ENCODE measurements around the gene LAMA5.

DNA sequence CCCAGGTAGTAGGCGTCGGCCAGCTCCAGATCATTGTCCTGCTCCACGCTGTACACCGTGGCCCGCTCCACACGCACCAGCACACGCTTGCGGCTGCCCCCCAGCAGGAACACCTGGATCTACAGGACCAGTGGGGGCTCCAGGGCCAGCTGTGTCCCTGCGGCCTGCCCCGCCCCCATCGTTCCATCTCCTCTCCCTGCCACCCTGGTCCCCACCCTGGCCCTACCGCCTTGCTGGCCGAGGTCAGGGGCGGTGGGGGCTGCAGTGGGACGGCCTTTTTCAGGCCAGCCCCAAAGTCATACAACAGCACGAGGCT is 54.5 kb downstream of the LAMA5 start:
- TF ChIP-seq, protein P1, sequence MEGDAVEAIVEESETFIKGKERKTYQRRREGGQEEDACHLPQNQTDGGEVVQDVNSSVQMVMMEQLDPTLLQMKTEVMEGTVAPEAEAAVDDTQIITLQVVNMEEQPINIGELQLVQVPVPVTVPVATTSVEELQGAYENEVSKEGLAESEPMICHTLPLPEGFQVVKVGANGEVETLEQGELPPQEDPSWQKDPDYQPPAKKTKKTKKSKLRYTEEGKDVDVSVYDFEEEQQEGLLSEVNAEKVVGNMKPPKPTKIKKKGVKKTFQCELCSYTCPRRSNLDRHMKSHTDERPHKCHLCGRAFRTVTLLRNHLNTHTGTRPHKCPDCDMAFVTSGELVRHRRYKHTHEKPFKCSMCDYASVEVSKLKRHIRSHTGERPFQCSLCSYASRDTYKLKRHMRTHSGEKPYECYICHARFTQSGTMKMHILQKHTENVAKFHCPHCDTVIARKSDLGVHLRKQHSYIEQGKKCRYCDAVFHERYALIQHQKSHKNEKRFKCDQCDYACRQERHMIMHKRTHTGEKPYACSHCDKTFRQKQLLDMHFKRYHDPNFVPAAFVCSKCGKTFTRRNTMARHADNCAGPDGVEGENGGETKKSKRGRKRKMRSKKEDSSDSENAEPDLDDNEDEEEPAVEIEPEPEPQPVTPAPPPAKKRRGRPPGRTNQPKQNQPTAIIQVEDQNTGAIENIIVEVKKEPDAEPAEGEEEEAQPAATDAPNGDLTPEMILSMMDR (conservative IDR thresholded peaks at IDR 0.05; ENCODE audit: low read depth in 2 of 2), result no peak
- TF ChIP-seq EZH2phosphoT487 (IDR thresholded peaks at IDR 0.05; ENCODE audit: unreplicated experiment) (no peak), POLR2AphosphoS5 (IDR thresholded peaks at IDR 0.05; ENCODE audit: low read depth) (no peak), EZH2 (IDR thresholded peaks at IDR 0.05; ENCODE audit: low read depth, unreplicated experiment) (no peak), REST (IDR thresholded peaks at IDR 0.05; ENCODE audit: unreplicated experiment) (no peak), CREB1 (CRISPR knock-in tag; IDR thresholded peaks at IDR 0.05; ENCODE audit: low read depth) (no peak), JUNB (IDR thresholded peaks at IDR 0.05; ENCODE audit: unreplicated experiment) (no peak), ZNF114 (CRISPR knock-in tag; IDR thresholded peaks at IDR 0.05) (no peak), ZNF331 (CRISPR knock-in tag; IDR thresholded peaks at IDR 0.05; ENCODE audit: low read depth) (no peak), STAT1 (IDR thresholded peaks at IDR 0.05; ENCODE audit: unreplicated experiment) (no peak), NANOG (IDR thresholded peaks at IDR 0.05; ENCODE audit: borderline replicate concordance) (no peak)
- TF ChIP-seq, protein P2, sequence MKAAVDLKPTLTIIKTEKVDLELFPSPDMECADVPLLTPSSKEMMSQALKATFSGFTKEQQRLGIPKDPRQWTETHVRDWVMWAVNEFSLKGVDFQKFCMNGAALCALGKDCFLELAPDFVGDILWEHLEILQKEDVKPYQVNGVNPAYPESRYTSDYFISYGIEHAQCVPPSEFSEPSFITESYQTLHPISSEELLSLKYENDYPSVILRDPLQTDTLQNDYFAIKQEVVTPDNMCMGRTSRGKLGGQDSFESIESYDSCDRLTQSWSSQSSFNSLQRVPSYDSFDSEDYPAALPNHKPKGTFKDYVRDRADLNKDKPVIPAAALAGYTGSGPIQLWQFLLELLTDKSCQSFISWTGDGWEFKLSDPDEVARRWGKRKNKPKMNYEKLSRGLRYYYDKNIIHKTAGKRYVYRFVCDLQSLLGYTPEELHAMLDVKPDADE (IDR thresholded peaks at IDR 0.05), result no peak
- TF ChIP-seq, protein P3, sequence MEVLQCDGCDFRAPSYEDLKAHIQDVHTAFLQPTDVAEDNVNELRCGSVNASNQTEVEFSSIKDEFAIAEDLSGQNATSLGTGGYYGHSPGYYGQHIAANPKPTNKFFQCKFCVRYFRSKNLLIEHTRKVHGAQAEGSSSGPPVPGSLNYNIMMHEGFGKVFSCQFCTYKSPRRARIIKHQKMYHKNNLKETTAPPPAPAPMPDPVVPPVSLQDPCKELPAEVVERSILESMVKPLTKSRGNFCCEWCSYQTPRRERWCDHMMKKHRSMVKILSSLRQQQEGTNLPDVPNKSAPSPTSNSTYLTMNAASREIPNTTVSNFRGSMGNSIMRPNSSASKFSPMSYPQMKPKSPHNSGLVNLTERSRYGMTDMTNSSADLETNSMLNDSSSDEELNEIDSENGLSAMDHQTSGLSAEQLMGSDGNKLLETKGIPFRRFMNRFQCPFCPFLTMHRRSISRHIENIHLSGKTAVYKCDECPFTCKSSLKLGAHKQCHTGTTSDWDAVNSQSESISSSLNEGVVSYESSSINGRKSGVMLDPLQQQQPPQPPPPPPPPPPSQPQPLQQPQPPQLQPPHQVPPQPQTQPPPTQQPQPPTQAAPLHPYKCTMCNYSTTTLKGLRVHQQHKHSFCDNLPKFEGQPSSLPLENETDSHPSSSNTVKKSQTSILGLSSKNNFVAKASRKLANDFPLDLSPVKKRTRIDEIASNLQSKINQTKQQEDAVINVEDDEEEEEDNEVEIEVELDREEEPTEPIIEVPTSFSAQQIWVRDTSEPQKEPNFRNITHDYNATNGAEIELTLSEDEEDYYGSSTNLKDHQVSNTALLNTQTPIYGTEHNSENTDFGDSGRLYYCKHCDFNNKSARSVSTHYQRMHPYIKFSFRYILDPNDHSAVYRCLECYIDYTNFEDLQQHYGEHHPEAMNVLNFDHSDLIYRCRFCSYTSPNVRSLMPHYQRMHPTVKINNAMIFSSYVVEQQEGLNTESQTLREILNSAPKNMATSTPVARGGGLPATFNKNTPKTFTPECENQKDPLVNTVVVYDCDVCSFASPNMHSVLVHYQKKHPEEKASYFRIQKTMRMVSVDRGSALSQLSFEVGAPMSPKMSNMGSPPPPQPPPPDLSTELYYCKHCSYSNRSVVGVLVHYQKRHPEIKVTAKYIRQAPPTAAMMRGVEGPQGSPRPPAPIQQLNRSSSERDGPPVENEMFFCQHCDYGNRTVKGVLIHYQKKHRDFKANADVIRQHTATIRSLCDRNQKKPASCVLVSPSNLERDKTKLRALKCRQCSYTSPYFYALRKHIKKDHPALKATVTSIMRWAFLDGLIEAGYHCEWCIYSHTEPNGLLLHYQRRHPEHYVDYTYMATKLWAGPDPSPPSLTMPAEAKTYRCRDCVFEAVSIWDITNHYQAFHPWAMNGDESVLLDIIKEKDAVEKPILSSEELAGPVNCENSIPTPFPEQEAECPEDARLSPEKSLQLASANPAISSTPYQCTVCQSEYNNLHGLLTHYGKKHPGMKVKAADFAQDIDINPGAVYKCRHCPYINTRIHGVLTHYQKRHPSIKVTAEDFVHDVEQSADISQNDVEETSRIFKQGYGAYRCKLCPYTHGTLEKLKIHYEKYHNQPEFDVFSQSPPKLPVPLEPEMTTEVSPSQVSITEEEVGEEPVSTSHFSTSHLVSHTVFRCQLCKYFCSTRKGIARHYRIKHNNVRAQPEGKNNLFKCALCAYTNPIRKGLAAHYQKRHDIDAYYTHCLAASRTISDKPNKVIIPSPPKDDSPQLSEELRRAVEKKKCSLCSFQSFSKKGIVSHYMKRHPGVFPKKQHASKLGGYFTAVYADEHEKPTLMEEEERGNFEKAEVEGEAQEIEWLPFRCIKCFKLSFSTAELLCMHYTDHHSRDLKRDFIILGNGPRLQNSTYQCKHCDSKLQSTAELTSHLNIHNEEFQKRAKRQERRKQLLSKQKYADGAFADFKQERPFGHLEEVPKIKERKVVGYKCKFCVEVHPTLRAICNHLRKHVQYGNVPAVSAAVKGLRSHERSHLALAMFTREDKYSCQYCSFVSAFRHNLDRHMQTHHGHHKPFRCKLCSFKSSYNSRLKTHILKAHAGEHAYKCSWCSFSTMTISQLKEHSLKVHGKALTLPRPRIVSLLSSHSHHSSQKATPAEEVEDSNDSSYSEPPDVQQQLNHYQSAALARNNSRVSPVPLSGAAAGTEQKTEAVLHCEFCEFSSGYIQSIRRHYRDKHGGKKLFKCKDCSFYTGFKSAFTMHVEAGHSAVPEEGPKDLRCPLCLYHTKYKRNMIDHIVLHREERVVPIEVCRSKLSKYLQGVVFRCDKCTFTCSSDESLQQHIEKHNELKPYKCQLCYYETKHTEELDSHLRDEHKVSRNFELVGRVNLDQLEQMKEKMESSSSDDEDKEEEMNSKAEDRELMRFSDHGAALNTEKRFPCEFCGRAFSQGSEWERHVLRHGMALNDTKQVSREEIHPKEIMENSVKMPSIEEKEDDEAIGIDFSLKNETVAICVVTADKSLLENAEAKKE (CRISPR knock-in tag; IDR thresholded peaks at IDR 0.05), result no peak

All from GM23338 (cell line).